ACHN (cell line): ENCODE results near the gene PGBD5.

Source experiments
- DNase-seq: peaks from one replicate; pipeline ENCODE4 v3.0.0-alpha.2; 2015
- in situ Hi-C: cut with HindIII; loops from 2 replicates; pipeline ENCODE4 v1.10.0; 2017; ENCODE audit warnings: low sequenced_read_pairs, low pct_ligation_motif_present, low pct_unique_long_range_greater_than_20kb

The PGBD5 gene

DNA sequence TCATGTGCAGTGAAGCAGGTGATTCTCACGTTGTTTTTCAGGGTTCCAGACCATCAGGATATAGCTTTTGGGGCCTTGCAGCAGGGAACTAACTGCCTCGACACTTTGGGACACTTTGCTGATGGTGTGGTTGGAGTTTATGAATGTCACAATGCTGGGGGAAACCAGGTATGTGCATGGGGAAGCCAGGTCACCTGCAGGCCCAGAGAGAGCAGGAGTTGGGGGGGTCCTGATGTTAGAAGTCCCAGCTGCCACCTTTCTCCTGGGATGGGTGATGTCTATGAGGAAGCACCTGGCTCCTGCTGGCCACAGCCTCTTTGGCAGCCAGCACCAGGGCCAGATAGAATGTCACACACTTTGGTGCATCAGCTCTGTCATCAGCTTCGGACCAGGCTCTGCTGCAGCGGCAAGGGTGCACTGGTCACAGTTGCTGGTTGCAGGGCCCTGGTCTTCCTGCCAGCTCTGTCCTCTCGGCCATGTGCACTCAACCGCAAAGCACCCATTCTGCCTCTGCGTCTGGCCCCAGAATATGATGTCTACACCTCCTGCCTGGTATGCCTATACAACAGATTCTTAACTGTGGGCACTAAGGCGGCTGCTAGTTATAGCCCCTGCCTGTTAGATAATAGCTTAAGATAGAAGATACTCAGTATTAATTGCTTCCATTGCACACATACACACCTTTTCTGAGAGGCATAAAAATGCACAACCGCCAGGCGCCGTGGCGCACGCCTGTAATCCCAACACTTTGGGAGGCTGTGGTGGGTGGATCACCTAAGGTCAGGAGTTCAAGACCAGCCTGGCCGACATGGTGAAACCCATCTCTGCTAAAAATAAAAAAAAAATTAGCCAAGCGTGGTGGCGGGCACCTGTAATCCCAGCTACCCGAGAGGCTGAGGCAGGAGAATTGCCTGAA lies 160.7 kb downstream of the PGBD5 start:
- in situ Hi-C loops: no loop called here
- DNase-seq: no peak
